Measurements from ENCODE around the gene FOXJ3.

DNA sequence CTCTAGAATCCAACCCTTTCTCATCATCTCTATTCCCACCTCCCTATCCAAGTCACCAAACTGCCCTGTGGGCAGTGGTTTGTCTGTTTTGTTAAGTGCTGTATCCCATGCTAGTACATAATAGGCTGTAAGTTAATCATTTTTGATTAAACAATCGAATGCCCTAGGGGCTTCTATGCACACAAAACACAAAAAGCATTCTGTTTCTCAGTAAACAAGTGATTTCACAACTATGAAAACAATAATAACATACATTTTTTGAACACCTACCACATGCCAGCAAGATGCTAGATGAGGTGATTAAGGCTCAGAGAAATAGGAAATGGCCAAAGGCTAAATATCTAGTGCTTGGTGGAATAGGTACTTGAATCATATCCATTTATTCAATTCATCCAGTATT lies 186.9 kb downstream of the FOXJ3 start:
- TF ChIP-seq, protein P1, sequence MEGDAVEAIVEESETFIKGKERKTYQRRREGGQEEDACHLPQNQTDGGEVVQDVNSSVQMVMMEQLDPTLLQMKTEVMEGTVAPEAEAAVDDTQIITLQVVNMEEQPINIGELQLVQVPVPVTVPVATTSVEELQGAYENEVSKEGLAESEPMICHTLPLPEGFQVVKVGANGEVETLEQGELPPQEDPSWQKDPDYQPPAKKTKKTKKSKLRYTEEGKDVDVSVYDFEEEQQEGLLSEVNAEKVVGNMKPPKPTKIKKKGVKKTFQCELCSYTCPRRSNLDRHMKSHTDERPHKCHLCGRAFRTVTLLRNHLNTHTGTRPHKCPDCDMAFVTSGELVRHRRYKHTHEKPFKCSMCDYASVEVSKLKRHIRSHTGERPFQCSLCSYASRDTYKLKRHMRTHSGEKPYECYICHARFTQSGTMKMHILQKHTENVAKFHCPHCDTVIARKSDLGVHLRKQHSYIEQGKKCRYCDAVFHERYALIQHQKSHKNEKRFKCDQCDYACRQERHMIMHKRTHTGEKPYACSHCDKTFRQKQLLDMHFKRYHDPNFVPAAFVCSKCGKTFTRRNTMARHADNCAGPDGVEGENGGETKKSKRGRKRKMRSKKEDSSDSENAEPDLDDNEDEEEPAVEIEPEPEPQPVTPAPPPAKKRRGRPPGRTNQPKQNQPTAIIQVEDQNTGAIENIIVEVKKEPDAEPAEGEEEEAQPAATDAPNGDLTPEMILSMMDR (IDR thresholded peaks at IDR 0.05) = no peak
- TF ChIP-seq POLR2A (IDR thresholded peaks at IDR 0.05) = no peak

All from uterus (tissue), 2 donors.